Measurements from ENCODE around the gene BICC1. TPM values are rescaled to one million over a fixed set of nuclear protein-coding genes. Genes with fewer than 3 reads are reported as not detected.

Gene BICC1
- total and polyA plus RNA-seq, 2 of the 8 experiments (the other 6 are each of a cell fraction or from before 2014, with no cell fraction given) = 0.20 to 0.73 TPM

DNA sequence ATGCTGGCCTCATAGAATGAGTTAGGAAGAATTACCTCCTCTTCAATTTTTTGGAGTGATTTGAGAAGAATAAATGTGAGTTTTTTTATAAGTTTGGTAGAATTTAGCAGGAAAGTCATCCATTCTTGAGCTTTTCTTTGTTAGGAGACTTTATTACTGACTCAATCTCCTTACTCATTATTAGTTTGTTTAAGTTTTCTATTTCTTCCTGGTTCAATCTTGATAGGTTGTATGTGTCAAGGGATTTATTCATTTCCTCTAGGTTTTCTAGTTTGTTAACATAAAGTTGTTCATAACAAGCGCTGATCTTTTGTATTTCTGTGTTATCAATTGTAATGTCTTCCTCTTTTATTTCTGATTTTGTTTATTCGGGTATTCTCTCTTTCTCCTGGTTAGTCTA is 47.4 kb downstream of the BICC1 start (continued):
- TF ChIP-seq, protein P1, sequence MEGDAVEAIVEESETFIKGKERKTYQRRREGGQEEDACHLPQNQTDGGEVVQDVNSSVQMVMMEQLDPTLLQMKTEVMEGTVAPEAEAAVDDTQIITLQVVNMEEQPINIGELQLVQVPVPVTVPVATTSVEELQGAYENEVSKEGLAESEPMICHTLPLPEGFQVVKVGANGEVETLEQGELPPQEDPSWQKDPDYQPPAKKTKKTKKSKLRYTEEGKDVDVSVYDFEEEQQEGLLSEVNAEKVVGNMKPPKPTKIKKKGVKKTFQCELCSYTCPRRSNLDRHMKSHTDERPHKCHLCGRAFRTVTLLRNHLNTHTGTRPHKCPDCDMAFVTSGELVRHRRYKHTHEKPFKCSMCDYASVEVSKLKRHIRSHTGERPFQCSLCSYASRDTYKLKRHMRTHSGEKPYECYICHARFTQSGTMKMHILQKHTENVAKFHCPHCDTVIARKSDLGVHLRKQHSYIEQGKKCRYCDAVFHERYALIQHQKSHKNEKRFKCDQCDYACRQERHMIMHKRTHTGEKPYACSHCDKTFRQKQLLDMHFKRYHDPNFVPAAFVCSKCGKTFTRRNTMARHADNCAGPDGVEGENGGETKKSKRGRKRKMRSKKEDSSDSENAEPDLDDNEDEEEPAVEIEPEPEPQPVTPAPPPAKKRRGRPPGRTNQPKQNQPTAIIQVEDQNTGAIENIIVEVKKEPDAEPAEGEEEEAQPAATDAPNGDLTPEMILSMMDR (IDR thresholded peaks at IDR 0.05; ENCODE audit: control extremely low read depth in 1 of 3, insufficient read depth in 1 of 3, low read depth in 1 of 3, low read length in 3 of 3) = no peak
- TF ChIP-seq, protein P2, sequence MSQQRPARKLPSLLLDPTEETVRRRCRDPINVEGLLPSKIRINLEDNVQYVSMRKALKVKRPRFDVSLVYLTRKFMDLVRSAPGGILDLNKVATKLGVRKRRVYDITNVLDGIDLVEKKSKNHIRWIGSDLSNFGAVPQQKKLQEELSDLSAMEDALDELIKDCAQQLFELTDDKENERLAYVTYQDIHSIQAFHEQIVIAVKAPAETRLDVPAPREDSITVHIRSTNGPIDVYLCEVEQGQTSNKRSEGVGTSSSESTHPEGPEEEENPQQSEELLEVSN (IDR thresholded peaks at IDR 0.05) = no peak
